Measurements from ENCODE around the gene LLCFC1. TPM values are rescaled to one million over a fixed set of nuclear protein-coding genes. Genes with fewer than 3 reads are reported as not detected.

LLCFC1 gene
- total RNA-seq, 1 experiment from 2014 or later: not detected

- POLR2A ChIA-PET (ENCODE audit: unreplicated experiment): no interaction called here
- intact Hi-C loops (cut with micrococcal nuclease): no loop called here
These were observed 44.9 kb upstream of the LLCFC1 start for GRCh38 chr7:142894112-142894984.

GRCh38 chr7:142894985-142895593, 44.2 kb upstream of the LLCFC1 start:
- no peak overlapping the region for H3K4me3 ChIP-seq (ENCODE audit: low read length)

More at GRCh38 chr7:142894112-142894984, 44.9 kb upstream of the LLCFC1 start:
- H2AFZ ChIP-seq (ENCODE audit: low read length): peak overlapping the region; percentile 25; the same call in 1 of the 2 replicates
- H4K20me1 ChIP-seq (ENCODE audit: low read length): no peaks in the 10 kb centered on the region
- no peaks in the 10 kb centered on the region for H3K9me3 ChIP-seq (ENCODE audit: low read length)
- CTCF ChIA-PET: interaction anchor here (0.6 kb wide), 1 partner anchor 13 kb away, joined by 4 read pairs; no protein-coding TSS in a partner anchor
- no peak overlapping the region for H3K27ac ChIP-seq (ENCODE audit: low read length)
- no peaks in the 10 kb centered on the region for H3K79me2 ChIP-seq (ENCODE audit: low read length)
- H3K4me1 ChIP-seq (ENCODE audit: insufficient read depth, low read length): peaks cover 9% of the 10 kb centered on the region
- H3K9me2 ChIP-seq (replicated peaks; ENCODE audit: low read length): no peaks in the 10 kb centered on the region
- TF ChIP-seq CTCF (conservative IDR thresholded peaks at IDR 0.05; ENCODE audit: low read depth, low read length) (no peak), EZH2phosphoT487 (IDR thresholded peaks at IDR 0.05; ENCODE audit: borderline replicate concordance, low read length) (no peak), EZH2 (IDR thresholded peaks at IDR 0.05; ENCODE audit: low read length, unreplicated experiment) (no peak)
- no peaks in the 10 kb centered on the region for H3F3A ChIP-seq (ENCODE audit: low read length, unreplicated experiment)
- no TSS peak for BruUV-seq (replicated peaks)
- H3K27me3 ChIP-seq (ENCODE audit: low read length): peaks cover 10% of the 10 kb centered on the region
- no peaks in the 10 kb centered on the region for H3K36me3 ChIP-seq (ENCODE audit: low read depth, low read length)
- H3K9ac ChIP-seq (ENCODE audit: low read length): no peak overlapping the region
- DNase-seq: no peak
- H3K4me3 ChIP-seq (ENCODE audit: low read length): no peak overlapping the region
- H3K4me2 ChIP-seq (ENCODE audit: low read length): no peak overlapping the region
- no peak; the same call in 1 of the 2 replicates for ATAC-seq

More at GRCh38 chr7:142894985-142895593, 44.2 kb upstream of the LLCFC1 start:
- H3K4me1 ChIP-seq (ENCODE audit: insufficient read depth, low read length): peaks cover 16% of the 10 kb centered on the region
- ChIA-PET CTCF (interaction anchor here (0.6 kb wide), 1 partner anchor 14 kb away, joined by 4 read pairs; no protein-coding TSS in a partner anchor), POLR2A (ENCODE audit: unreplicated experiment) (no interaction called here)
- no peaks in the 10 kb centered on the region for H3K79me2 ChIP-seq (ENCODE audit: low read length)
- no peaks in the 10 kb centered on the region for H3K9me3 ChIP-seq (ENCODE audit: low read length)
- intact Hi-C loops (cut with micrococcal nuclease): no loop called here
- TF ChIP-seq EZH2 (IDR thresholded peaks at IDR 0.05; ENCODE audit: low read length, unreplicated experiment) (no peak), EZH2phosphoT487 (IDR thresholded peaks at IDR 0.05; ENCODE audit: borderline replicate concordance, low read length) (no peak), CTCF (conservative IDR thresholded peaks at IDR 0.05; ENCODE audit: low read depth, low read length) (no peak)
- no TSS peak for BruUV-seq (replicated peaks)
- H3K4me2 ChIP-seq (ENCODE audit: low read length): no peak overlapping the region
- H2AFZ ChIP-seq (ENCODE audit: low read length): peak overlapping the region; percentile 25; the same call in 1 of the 2 replicates
- H3K27ac ChIP-seq (ENCODE audit: low read length): no peak overlapping the region
- H3F3A ChIP-seq (ENCODE audit: low read length, unreplicated experiment): no peaks in the 10 kb centered on the region
- no peak overlapping the region for H3K9ac ChIP-seq (ENCODE audit: low read length)
- H3K36me3 ChIP-seq (ENCODE audit: low read depth, low read length): no peaks in the 10 kb centered on the region
- H4K20me1 ChIP-seq (ENCODE audit: low read length): no peaks in the 10 kb centered on the region
- DNase-seq (no peak), ATAC-seq (no peak)
- H3K9me2 ChIP-seq (replicated peaks; ENCODE audit: low read length): no peaks in the 10 kb centered on the region
- H3K27me3 ChIP-seq (ENCODE audit: low read length): peaks cover 10% of the 10 kb centered on the region

All from PC-3 (cell line).